K562 (cell line): ENCODE results near the gene ADK. TPM values are rescaled to one million over a fixed set of nuclear protein-coding genes. Genes with fewer than 3 reads are reported as not detected.

ENCODE experiments used
- ATAC-seq: fragments of 200-7000 bp; cut with Tn5 transposase; 3 replicates; pipeline ENCODE4 v1.9.1; 2020; ENCODE audit warnings: moderate library complexity
- BruUV-seq: library from RNA; stranded (reverse); fragments of 400-500 nt; replicated peaks from 2 replicates; lab custom pipeline; 2021; lab: Mats Ljungman, UMichigan
- CTCF ChIA-PET: fragments of 300-600 bp; formaldehyde crosslinking; extraction: SDS; loops from one replicate; lab custom pipeline; 2021; ENCODE audit warnings: low intra/inter-chr PET ratio; lab: Yijun Ruan, JAX
- POLR2A ChIA-PET: fragments of 300-600, 350-650 bp; sonication (Branson Sonifier 250); formaldehyde crosslinking; extraction: SDS; loops from one replicate; lab custom pipeline; 2021; ENCODE audit warnings: antibody characterized with exemption, inconsistent platforms; lab: Yijun Ruan, JAX
- DNase-seq, 4 experiments: peaks; one replicate each; pipeline versions ENCODE4 v3.0.0 to v3.0.0-alpha.2; 2011 to 2018; ENCODE audit warnings: low spot score in 3 of 4, mixed read lengths in 3 of 4; ENCODE audit errors: extremely low read depth in 1 of 4
- FAIRE-seq: peaks from 2 replicates; lab custom pipeline; 2011; peaks lifted over from hg19 to GRCh38; lab: Jason Lieb, UNC
- H2AFZ ChIP-seq: 2 replicates; pipeline ENCODE4 v1.6.0; 2011; ENCODE audit warnings: low read depth, low read length, control low read depth, inconsistent platforms
- H3K27ac ChIP-seq: fragments of 200-600 bp; 3 replicates; pipeline ENCODE4 v1.8.0; 2011; ENCODE audit warnings: low read depth, mild to moderate bottlenecking, control low read depth, inconsistent platforms, low read length, moderate library complexity, mixed read lengths; ENCODE audit errors: extremely low read depth
- H3K27me3 ChIP-seq, 2 experiments: fragments of 300-600 bp in 1 of 2; 2 replicates in 1 of 2; 3 replicates in 1 of 2; pipeline versions ENCODE4 v1.6.0 to v1.8.0; 2011; ENCODE audit warnings: inconsistent platforms in 2 of 2, low read length in 2 of 2, mild to moderate bottlenecking in 1 of 2, mixed read lengths in 1 of 2, moderate library complexity in 1 of 2; ENCODE audit not compliant: control insufficient read depth in 2 of 2, insufficient read depth in 2 of 2
- H3K36me3 ChIP-seq: fragments of 300-600 bp; 3 replicates; pipeline ENCODE4 v1.8.0; 2011; ENCODE audit warnings: mild to moderate bottlenecking, low read length, inconsistent platforms; ENCODE audit not compliant: control insufficient read depth, insufficient read depth
- H3K4me1 ChIP-seq, 2 experiments: fragments of 200-600 bp in 1 of 2; replicated peaks in 1 of 2; 2 replicates in 1 of 2; 3 replicates in 1 of 2; pipeline versions ENCODE4 v1.5.1 to v1.8.0; 2011; ENCODE audit warnings: inconsistent platforms in 2 of 2, low read length in 2 of 2, mild to moderate bottlenecking in 1 of 2, mixed read lengths in 1 of 2, moderate library complexity in 1 of 2; ENCODE audit not compliant: control insufficient read depth in 2 of 2, insufficient read depth in 2 of 2
- H3K4me2 ChIP-seq: 2 replicates; pipeline ENCODE4 v1.6.1; 2011; ENCODE audit warnings: low read length, control low read depth, inconsistent platforms, mixed read lengths; ENCODE audit not compliant: insufficient read depth
- H3K4me3 ChIP-seq: fragments of 200-600 bp; sonication (generic), shearing (Covaris generic); 2 replicates; pipeline ENCODE4 v1.5.1; 2016; ENCODE audit warnings: control low read depth, inconsistent platforms
- H3K79me2 ChIP-seq: fragments of 200-600 bp; 3 replicates; pipeline ENCODE4 v1.8.0; 2011; ENCODE audit warnings: low read length, inconsistent platforms; ENCODE audit not compliant: control insufficient read depth, insufficient read depth
- H3K9ac ChIP-seq, 2 experiments: 2 replicates each; pipeline versions ENCODE4 v1.6.0 to v1.6.1; 2011; ENCODE audit warnings: low read depth in 2 of 2, low read length in 2 of 2, control low read depth in 1 of 2, inconsistent platforms in 1 of 2, mild to moderate bottlenecking in 1 of 2, mixed read lengths in 1 of 2; ENCODE audit not compliant: insufficient read depth in 1 of 2
- H3K9me1 ChIP-seq: one replicate; pipeline ENCODE4 v1.6.0; 2011; ENCODE audit warnings: inconsistent platforms, mild to moderate bottlenecking, low read length, moderate library complexity; ENCODE audit not compliant: control insufficient read depth, insufficient read depth
- H3K9me3 ChIP-seq: replicated peaks from 2 replicates; pipeline ENCODE4 v1.5.1; 2011; ENCODE audit warnings: low read depth, low read length, inconsistent platforms; ENCODE audit not compliant: control insufficient read depth, insufficient read depth
- H4K20me1 ChIP-seq: replicated peaks from 2 replicates; pipeline ENCODE4 v1.6.1; 2011; ENCODE audit warnings: low read length, inconsistent platforms, mixed read lengths; ENCODE audit not compliant: control insufficient read depth, insufficient read depth
- BDP1 ChIP-seq: IDR thresholded peaks from 3 replicates; pipeline ENCODE4 v1.6.1; 2011; ENCODE audit not compliant: insufficient read length, insufficient read depth
- BMI1 ChIP-seq: fragments of 150-350 bp; IDR thresholded peaks from 2 replicates; pipeline ENCODE4 v1.6.1; 2014; ENCODE audit warnings: low read length
- BRD4 ChIP-seq: fragments of 200-600 bp; sonication (generic); IDR thresholded peaks from 2 replicates; pipeline ENCODE4 v1.6.1; 2017; ENCODE audit warnings: inconsistent platforms
- HNRNPL ChIP-seq: fragments of 200-400 bp; formaldehyde crosslinking; IDR thresholded peaks from 2 replicates; pipeline ENCODE4 v1.6.1; 2017; ENCODE audit warnings: low read depth, mild to moderate bottlenecking, low read length
- L3MBTL2 ChIP-seq: fragments of 450-650 bp; IDR thresholded peaks from 2 replicates; pipeline ENCODE4 v1.6.1; 2016; ENCODE audit warnings: mild to moderate bottlenecking, moderate library complexity
- MYNN ChIP-seq, 2 experiments: sonication (generic); formaldehyde crosslinking in 1 of 2; IDR thresholded peaks; 2 replicates each; pipeline versions ENCODE4 v1.5.0 to v1.6.1; 2016 to 2020; ENCODE audit warnings: antibody characterized with exemption in 1 of 2, missing genetic modification reagents in 1 of 2
- STAT5B ChIP-seq: fragments of 250-450 bp; sonication (Bioruptor Pico); IDR thresholded peaks from 2 replicates; pipeline ENCODE4 v1.8.0; 2021; ENCODE audit warnings: mild to moderate bottlenecking, inconsistent platforms
- ZBTB5 ChIP-seq: fragments of 450-650 bp; IDR thresholded peaks from 2 replicates; pipeline ENCODE4 v1.6.1; 2017; ENCODE audit warnings: antibody characterized with exemption
- WGBS: fragments of 100-300 bp; shearing (Covaris generic); methylation state at CpG from one replicate; pipeline ENCODE4 v1.1.6; 2016; ENCODE audit warnings: low coverage, mixed read lengths; ENCODE audit not compliant: insufficient coverage; ENCODE audit errors: missing lambda C conversion rate; 5-methylcytosine and 5-hydroxymethylcytosine counted together
- in situ Hi-C: fragments of 300-500 bp; cut with MboI; formaldehyde crosslinking; loops from 4 replicates; pipeline ENCODE4 v1.15.0; 2018; ENCODE audit warnings: inconsistent platforms, mixed read lengths
- intact Hi-C: fragments of 100-400 bp; cut with micrococcal nuclease; formaldehyde crosslinking; loops from 2 replicates; pipeline ENCODE4 v1.14.2; 2022
- polyA plus RNA-seq, 8 experiments: library from polyadenylated mRNA; depleted of rRNA in 4 of 8; stranded (reverse) in 5 of 8; unstranded in 3 of 8; fragments of >200 nt; fragmentation: Nextera tagmentation in 2 of 8; fragmentation: Illumina TruSeq in 1 of 8; extraction: Ambion mirVana in 2 of 8; extraction: Trizol in 1 of 8; gene quantifications; 2 replicates each; pipeline versions ENCODE4 v1.2.1 to v1.2.3, GENCODE V29; 2011 to 2014; ENCODE audit warnings: inconsistent platforms in 1 of 8, missing spikeins in 1 of 8
- total RNA-seq, 7 experiments: library from RNA; depleted of rRNA in 6 of 7; stranded (reverse); fragments of >200 nt in 6 of 7; fragmentation: Illumina TruSeq in 2 of 7; extraction: Trizol in 2 of 7; gene quantifications; 2 replicates each; pipeline versions ENCODE4 v1.2.1 to v1.2.3, GENCODE V29; 2011 to 2021; ENCODE audit warnings: low replicate concordance in 1 of 7
- TF ChIP-seq, protein P1 (sequence below): IDR thresholded peaks from 2 replicates; pipeline ENCODE4 v1.6.1; 2014; ENCODE audit warnings: antibody characterized with exemption
- TF ChIP-seq, protein P2 (sequence below): sonication (generic); formaldehyde crosslinking; IDR thresholded peaks from 2 replicates; pipeline ENCODE4 v1.9.0; 2022; ENCODE audit warnings: mild to moderate bottlenecking, missing genetic modification reagents
- TF ChIP-seq, protein P3 (sequence below): sonication (generic); formaldehyde crosslinking; IDR thresholded peaks from 2 replicates; pipeline ENCODE4 v1.8.1; 2023; ENCODE audit warnings: mild to moderate bottlenecking, missing genetic modification reagents

The ADK gene
- total and polyA plus RNA-seq, 9 of the 15 experiments (the other 6 are each of a cell fraction or from before 2014, with no cell fraction given): 54.2 to 97.8 (median 73.6) TPM

DNA sequence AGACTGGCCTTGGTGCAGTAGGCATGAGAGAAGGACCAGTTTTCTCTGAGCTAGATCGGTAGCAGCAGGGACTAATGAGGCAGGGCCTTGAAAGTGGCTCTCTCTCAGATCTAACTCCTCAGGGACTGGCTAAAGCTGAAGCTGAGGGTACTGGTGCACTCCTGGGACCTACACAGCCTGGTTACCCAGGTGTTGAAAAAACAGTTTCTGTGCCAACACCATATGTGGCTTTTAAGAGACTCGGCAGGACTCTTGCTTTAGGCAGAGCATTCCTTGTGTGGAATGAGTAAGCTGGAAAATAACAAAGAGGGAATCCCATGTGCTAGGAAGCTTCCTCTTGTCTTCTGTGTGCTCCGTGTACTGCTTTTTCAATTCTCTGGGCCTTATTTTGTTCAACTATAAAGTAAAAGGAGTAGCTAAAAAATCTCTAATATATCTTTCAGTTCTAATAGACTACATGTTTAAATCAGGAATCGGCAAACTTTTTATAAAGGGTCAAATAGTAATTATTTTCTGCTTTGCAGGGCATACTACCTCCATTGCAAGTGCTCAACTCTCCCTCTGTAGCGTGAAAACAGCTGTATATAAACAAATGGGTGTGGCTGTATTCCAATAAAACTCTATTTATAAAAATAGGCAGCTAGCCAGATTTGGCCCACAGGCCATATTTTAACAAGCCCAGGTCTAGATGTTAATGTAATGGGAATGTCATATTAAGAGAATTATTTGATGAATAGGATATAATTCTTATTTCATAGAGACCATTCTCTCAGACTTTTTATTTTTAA lies 489.3 kb downstream of the ADK start:
- POLR2A ChIA-PET: interaction anchor here (0.7 to 0.9 kb wide), 2 partner anchors 13 to 454 kb away, joined by 3 read pairs; no protein-coding TSS in a partner anchor
- BruUV-seq: no TSS peak

More for the DNA sequence above, 489.3 kb downstream of the ADK start:
- no peaks in the 10 kb centered on the region for H3K79me2 ChIP-seq
- H4K20me1 ChIP-seq: no peaks in the 10 kb centered on the region
- no peak overlapping the region for H3K27ac ChIP-seq
- DNase-seq (no peak), ATAC-seq (no peak; the same call in 2 of the 3 replicates), FAIRE-seq (no peak)
- intact Hi-C loops (no loop called here), in situ Hi-C loops (no loop called here)
- no peak overlapping the region for H3K9ac ChIP-seq
- no peaks in the 10 kb centered on the region for H3K9me1 ChIP-seq
- no peaks in the 10 kb centered on the region for H3K9me3 ChIP-seq
- TF ChIP-seq BMI1: no peak
- TF ChIP-seq, protein P1, sequence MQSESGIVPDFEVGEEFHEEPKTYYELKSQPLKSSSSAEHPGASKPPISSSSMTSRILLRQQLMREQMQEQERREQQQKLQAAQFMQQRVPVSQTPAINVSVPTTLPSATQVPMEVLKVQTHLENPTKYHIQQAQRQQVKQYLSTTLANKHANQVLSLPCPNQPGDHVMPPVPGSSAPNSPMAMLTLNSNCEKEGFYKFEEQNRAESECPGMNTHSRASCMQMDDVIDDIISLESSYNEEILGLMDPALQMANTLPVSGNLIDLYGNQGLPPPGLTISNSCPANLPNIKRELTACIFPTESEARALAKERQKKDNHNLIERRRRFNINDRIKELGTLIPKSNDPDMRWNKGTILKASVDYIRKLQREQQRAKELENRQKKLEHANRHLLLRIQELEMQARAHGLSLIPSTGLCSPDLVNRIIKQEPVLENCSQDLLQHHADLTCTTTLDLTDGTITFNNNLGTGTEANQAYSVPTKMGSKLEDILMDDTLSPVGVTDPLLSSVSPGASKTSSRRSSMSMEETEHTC: no peak
- TF ChIP-seq, protein P2, sequence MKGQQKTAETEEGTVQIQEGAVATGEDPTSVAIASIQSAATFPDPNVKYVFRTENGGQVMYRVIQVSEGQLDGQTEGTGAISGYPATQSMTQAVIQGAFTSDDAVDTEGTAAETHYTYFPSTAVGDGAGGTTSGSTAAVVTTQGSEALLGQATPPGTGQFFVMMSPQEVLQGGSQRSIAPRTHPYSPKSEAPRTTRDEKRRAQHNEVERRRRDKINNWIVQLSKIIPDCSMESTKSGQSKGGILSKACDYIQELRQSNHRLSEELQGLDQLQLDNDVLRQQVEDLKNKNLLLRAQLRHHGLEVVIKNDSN (CRISPR knock-in tag): no peak
- no peak for TF ChIP-seq MYNN (IDR thresholded peaks at IDR 0.05)
- no peak for TF ChIP-seq MYNN (CRISPR knock-in tag; IDR thresholded peaks at IDR 0.05)
- no peak for TF ChIP-seq STAT5B (CRISPR knock-in tag)
- no peak for TF ChIP-seq ZBTB5
- TF ChIP-seq BRD4: no peak
- TF ChIP-seq, protein P3, sequence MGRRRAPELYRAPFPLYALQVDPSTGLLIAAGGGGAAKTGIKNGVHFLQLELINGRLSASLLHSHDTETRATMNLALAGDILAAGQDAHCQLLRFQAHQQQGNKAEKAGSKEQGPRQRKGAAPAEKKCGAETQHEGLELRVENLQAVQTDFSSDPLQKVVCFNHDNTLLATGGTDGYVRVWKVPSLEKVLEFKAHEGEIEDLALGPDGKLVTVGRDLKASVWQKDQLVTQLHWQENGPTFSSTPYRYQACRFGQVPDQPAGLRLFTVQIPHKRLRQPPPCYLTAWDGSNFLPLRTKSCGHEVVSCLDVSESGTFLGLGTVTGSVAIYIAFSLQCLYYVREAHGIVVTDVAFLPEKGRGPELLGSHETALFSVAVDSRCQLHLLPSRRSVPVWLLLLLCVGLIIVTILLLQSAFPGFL (CRISPR knock-in tag): no peak
- no peak for TF ChIP-seq BDP1
- no peak for TF ChIP-seq L3MBTL2
- TF ChIP-seq HNRNPL: no peak
- H3K36me3 ChIP-seq: 0 out of 3 replicates have a peak, but pooled peaks cover 3% of the 10 kb centered on the region
- WGBS: 86% methylated on average over 5 of the region's 5 CpGs
- no peak overlapping the region for H3K4me2 ChIP-seq
- no peaks in the 10 kb centered on the region for H3K27me3 ChIP-seq
- no peaks in the 10 kb centered on the region; a peak in 1 of 5 replicates for H3K4me1 ChIP-seq
- CTCF ChIA-PET: no interaction called here
- no peak overlapping the region for H3K4me3 ChIP-seq
- H2AFZ ChIP-seq: no peak overlapping the region
